Measurements from ENCODE around the gene COL4A2. TPM values are rescaled to one million over a fixed set of nuclear protein-coding genes. Genes with fewer than 3 reads are reported as not detected.

COL4A2 gene
- polyA plus RNA-seq, 1 experiment, result 208 TPM

GRCh38 chr13:110434629-110435028, 127.5 kb downstream of the COL4A2 start:
- CTCF ChIA-PET, result no interaction called here

GRCh38 chr13:110435331-110435730, 128.2 kb downstream of the COL4A2 start:
- no peak overlapping the region for H3K27ac ChIP-seq (ENCODE audit: low read depth, low read length)
- POLR2A ChIA-PET, result no interaction called here
- DNase-seq (ENCODE audit: low read depth, low spot score), result no peak
- no peaks in the 10 kb centered on the region; the same call in 1 of the 2 replicates for H3K9me3 ChIP-seq (ENCODE audit: control insufficient read depth, insufficient read depth, low read length)
- H3K4me3 ChIP-seq (ENCODE audit: low read depth, low read length), result no peak overlapping the region
- CTCF ChIA-PET, result no interaction called here
- TF ChIP-seq CTCF (IDR thresholded peaks at IDR 0.05; ENCODE audit: low read depth, low read length), result no peak
- H3K27me3 ChIP-seq (ENCODE audit: control insufficient read depth, insufficient read depth, low read length), result no peaks in the 10 kb centered on the region

More at GRCh38 chr13:110434629-110435028, 127.5 kb downstream of the COL4A2 start:
- H3K27me3 ChIP-seq (ENCODE audit: control insufficient read depth, insufficient read depth, low read length), result no peaks in the 10 kb centered on the region
- no peak for TF ChIP-seq CTCF (IDR thresholded peaks at IDR 0.05; ENCODE audit: low read depth, low read length)
- no peaks in the 10 kb centered on the region; the same call in 1 of the 2 replicates for H3K9me3 ChIP-seq (ENCODE audit: control insufficient read depth, insufficient read depth, low read length)
- POLR2A ChIA-PET, result no interaction called here
- no peak overlapping the region for H3K4me3 ChIP-seq (ENCODE audit: low read depth, low read length)
- H3K27ac ChIP-seq (ENCODE audit: low read depth, low read length), result no peak overlapping the region
- DNase-seq (ENCODE audit: low read depth, low spot score), result no peak

GRCh38 chr13:110436276-110436675, 129.2 kb downstream of the COL4A2 start:
- Histone ChIP-seq H3K27me3 (ENCODE audit: control insufficient read depth, insufficient read depth, low read length) (no peaks in the 10 kb centered on the region), H3K9me3 (ENCODE audit: control insufficient read depth, insufficient read depth, low read length) (no peaks in the 10 kb centered on the region; the same call in 1 of the 2 replicates), H3K4me3 (ENCODE audit: low read depth, low read length) (no peak overlapping the region), H3K27ac (ENCODE audit: low read depth, low read length) (no peak overlapping the region)
- DNase-seq (ENCODE audit: low read depth, low spot score), result no peak
- POLR2A ChIA-PET, result no interaction called here
- TF ChIP-seq CTCF (IDR thresholded peaks at IDR 0.05; ENCODE audit: low read depth, low read length), result no peak
- CTCF ChIA-PET, result no interaction called here

GRCh38 chr13:110436786-110437370, 129.8 kb downstream of the COL4A2 start:
- POLR2A ChIA-PET, result no interaction called here
- Histone ChIP-seq H3K27me3 (ENCODE audit: control insufficient read depth, insufficient read depth, low read length) (no peaks in the 10 kb centered on the region), H3K4me3 (ENCODE audit: low read depth, low read length) (no peak overlapping the region), H3K27ac (ENCODE audit: low read depth, low read length) (no peak overlapping the region), H3K9me3 (ENCODE audit: control insufficient read depth, insufficient read depth, low read length) (no peaks in the 10 kb centered on the region; the same call in 1 of the 2 replicates)
- no peak for TF ChIP-seq CTCF (IDR thresholded peaks at IDR 0.05; ENCODE audit: low read depth, low read length)
- CTCF ChIA-PET, result no interaction called here
- DNase-seq (ENCODE audit: low read depth, low spot score), result no peak

GRCh38 chr13:110438211-110438610, 131.1 kb downstream of the COL4A2 start:
- Histone ChIP-seq H3K27ac (ENCODE audit: low read depth, low read length) (no peak overlapping the region), H3K9me3 (ENCODE audit: control insufficient read depth, insufficient read depth, low read length) (no peaks in the 10 kb centered on the region; the same call in 1 of the 2 replicates), H3K4me3 (ENCODE audit: low read depth, low read length) (no peak overlapping the region), H3K27me3 (ENCODE audit: control insufficient read depth, insufficient read depth, low read length) (no peaks in the 10 kb centered on the region)
- no peak for DNase-seq (ENCODE audit: low read depth, low spot score)
- CTCF ChIA-PET, result no interaction called here
- TF ChIP-seq CTCF (IDR thresholded peaks at IDR 0.05; ENCODE audit: low read depth, low read length), result no peak
- POLR2A ChIA-PET, result no interaction called here
